Heart left ventricle (tissue), 16 donors: Measurements from ENCODE around the gene DNAJC11. TPM values are rescaled to one million over a fixed set of nuclear protein-coding genes. Genes with fewer than 3 reads are reported as not detected.
"Not testable (repeated sequence)": the region's sequence is repeated elsewhere in the genome, so short reads cannot be mapped to it uniquely, and the experiment has no call there.

Experiments used
- ATAC-seq, 4 donors: fragments of 200-7000 bp; cut with Tn5 transposase; one replicate each; pipeline ENCODE4 v1.9.1; 2020 to 2022; ENCODE audit warnings: moderate library complexity in 4 of 4, mild to moderate bottlenecking in 3 of 4, moderate number of reproducible peaks in 1 of 4
- DNase-seq, 5 donors: peaks; one replicate each; pipeline ENCODE4 v3.0.0-alpha.2; 2020
- H3K27ac ChIP-seq, 12 donors: fragments of 200-600 bp; sonication (generic) in 4 of 12; one replicate each; pipeline versions ENCODE4 v1.5.0 to v1.8.0; 2016 to 2022; ENCODE audit warnings: mild to moderate bottlenecking in 2 of 12
- H3K27me3 ChIP-seq, 9 donors: fragments of 200-600 bp; sonication (generic) in 2 of 9; one replicate each; pipeline versions ENCODE4 v1.5.1 to v1.8.0; 2016 to 2022; ENCODE audit warnings: mild to moderate bottlenecking in 3 of 9
- H3K36me3 ChIP-seq, 9 donors: fragments of 200-600 bp; sonication (generic) in 2 of 9; one replicate each; pipeline versions ENCODE4 v1.5.0 to v1.8.0; 2018 to 2022; ENCODE audit warnings: mild to moderate bottlenecking in 2 of 9
- H3K4me1 ChIP-seq, 12 donors: fragments of 200-600 bp; sonication (generic) in 4 of 12; one replicate each; pipeline versions ENCODE4 v1.5.0 to v1.8.0; 2016 to 2022; ENCODE audit warnings: mild to moderate bottlenecking in 3 of 12
- H3K4me3 ChIP-seq, 12 donors: fragments of 200-600 bp; sonication (generic) in 4 of 12; one replicate each; pipeline versions ENCODE4 v1.5.0 to v1.8.0; 2017 to 2022; ENCODE audit warnings: mild to moderate bottlenecking in 9 of 12, moderate library complexity in 4 of 12
- H3K9me3 ChIP-seq, 12 donors: fragments of 200-600 bp; sonication (generic) in 4 of 12; one replicate each; pipeline versions ENCODE4 v1.5.0 to v1.8.0; 2016 to 2022; ENCODE audit warnings: mild to moderate bottlenecking in 1 of 12
- CTCF ChIP-seq, 12 donors: fragments of 200-600 bp; sonication (generic) in 4 of 12; IDR thresholded peaks; one replicate each; pipeline versions ENCODE4 v1.5.0 to v1.8.0; 2018 to 2022; ENCODE audit warnings: antibody characterized with exemption in 12 of 12, mild to moderate bottlenecking in 5 of 12
- POLR2A ChIP-seq, 2 donors: fragments of 450-650 bp; IDR thresholded peaks; one replicate each; pipeline ENCODE4 v1.6.1; 2017; ENCODE audit warnings: antibody characterized with exemption in 2 of 2, mild to moderate bottlenecking in 2 of 2, moderate library complexity in 2 of 2
- WGBS, 4 donors: extraction: QIAGEN DNeasy Blood & Tissue Kit in 2 of 4; methylation state at CpG; one replicate each; pipeline versions ENCODE4 v1.1.5 to v1.1.7; 2013 to 2018; 5-methylcytosine and 5-hydroxymethylcytosine counted together
- intact Hi-C, 10 donors: fragments of 100-400 bp; cut with DNase I; formaldehyde crosslinking; loops; one replicate each; pipeline versions ENCODE4 v1.11.1 to v1.14.2; 2022
- polyA plus RNA-seq, 2 donors: library from polyadenylated mRNA; stranded (reverse); fragments of 200-250 nt; gene quantifications; one replicate each; pipeline ENCODE4 v1.2.3, GENCODE V29; 2013
- total RNA-seq, 9 donors: library from RNA; depleted of rRNA in 2 of 9; stranded (reverse); fragments of >200 nt in 2 of 9; fragmentation: NEBNext Ultra II Directional in 3 of 9; extraction: Animal tissue kit (Norgen Biotek cat#: 25700) in 3 of 9; gene quantifications; one replicate each; pipeline versions ENCODE4 v1.1.0 to v1.2.4, GENCODE V29; 2016 to 2023
- donor health status: ischemic (EF 13 %, LVEDD 7.1; RV severe dilation, severe dysfunction).
- donor health status: healthy with polysubstance abuse.
- donor health status: DM: no; HTN: yes; CAD: no.
- donor health status: DM: no; HTN: no; CAD: no.
- donor health status: ischemic (EF 25% LVEDD 6.9; RV normal size, moderate dysfunction).
- donor health status: ischemic (EF 25% LVEDD 5.7; RV mildly dilated, moderate dysfunction).
- donor health status: healthy.
- donor health status: DM: yes; HTN: yes; CAD: no.
- donor health status: ischemic (EF 35%, LVEDD 5.7; RV mildly dilated, moderate dysfunction).
- donor health status: nonischemic (EF 11% LVEDD 7.7; RV severe dilation, severe dysfunction).
- donor health status: DM: yes; HTN: yes; CAD: no.
- donor health status: PGD.
- donor health status: ischemic (EF 29% LVEDD 5.4; RV normal size, mild dysfunction).
- donor health status: nonischemic (EF 23%, LVEDD 6.1; RV moderate dilation, normal function).

DNAJC11 gene
- total and polyA plus RNA-seq, 11 donors, result 42.4 to 67.4 (median 51.7) TPM

DNA sequence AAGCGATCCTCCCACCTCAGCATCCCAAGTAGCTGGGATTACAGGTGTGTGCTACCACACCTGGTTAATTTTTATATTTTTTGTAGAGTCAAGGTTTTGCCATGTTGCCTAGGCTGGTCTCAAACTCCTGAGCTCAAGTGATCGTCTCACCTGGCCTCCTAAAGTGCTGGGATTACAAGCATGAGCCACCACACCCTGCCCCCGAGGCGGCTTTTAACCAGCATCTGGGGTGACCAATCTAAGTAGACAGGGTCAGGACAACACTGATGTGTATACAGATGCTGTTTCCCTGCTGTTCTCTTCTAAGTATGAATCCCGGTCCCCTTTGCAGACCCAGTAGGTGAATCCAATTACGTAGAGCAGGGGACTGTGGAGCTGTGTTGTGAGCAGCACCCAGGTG lies 53.1 kb downstream of the DNAJC11 start:
- Histone ChIP-seq H3K27me3 (no peaks in the 10 kb centered on the region), H3K27ac (no peak overlapping the region), H3K9me3 (no peaks in the 10 kb centered on the region), H3K4me3 (no peak overlapping the region), H3K4me1 (no peaks in the 10 kb centered on the region), H3K36me3 (peaks cover 3 to 69% (median 56%) of the 10 kb centered on the region in 9 donors)
- DNase-seq, result no peak
- intact Hi-C loops, result loop anchor here in 7 of 10 donors (5.0 to 10.0 kb wide), 3 partner anchors 91 to 164 kb away; partner anchors contain the start of gene TAS1R1 (in 2 of the 7)
- WGBS, 4 donors, result 93 to 98% (median 94%) methylated on average over 6 of the region's 6 CpGs
- no peak for ATAC-seq
- no peak for TF ChIP-seq POLR2A (IDR thresholded peaks at IDR 0.05)

DNA sequence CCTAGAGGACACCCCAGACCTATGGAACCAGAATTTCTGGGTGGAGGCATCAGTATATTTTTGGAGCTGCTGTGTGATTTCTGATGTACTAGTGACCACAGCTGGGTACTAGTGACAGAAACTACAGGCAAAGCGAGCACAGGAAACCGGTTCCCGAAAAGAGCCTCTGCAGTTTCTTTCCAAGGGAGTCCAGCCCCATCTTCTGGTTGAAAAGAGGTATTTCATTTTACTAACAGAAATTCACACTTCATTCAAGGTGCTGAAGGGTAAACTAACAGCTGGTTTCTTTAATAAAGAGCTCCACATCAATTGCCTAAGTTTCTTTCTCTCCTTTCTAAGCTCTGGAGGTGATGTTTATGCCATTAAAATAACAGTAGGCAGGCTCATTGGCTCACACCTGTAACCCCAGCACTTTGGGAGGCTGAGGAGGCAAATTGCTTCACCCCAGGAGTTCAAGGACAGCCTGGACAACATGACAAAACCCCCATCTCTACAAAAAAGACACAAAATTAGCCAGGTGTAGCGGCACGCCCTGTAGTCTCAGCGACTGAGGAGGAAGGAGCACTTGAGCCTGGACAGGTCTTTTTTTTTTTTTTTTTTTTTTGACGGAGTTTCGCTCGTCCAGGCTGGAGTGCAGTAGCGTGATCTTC lies 55.0 kb downstream of the DNAJC11 start:
- peaks cover 0 to 68% (median 56%) of the 10 kb centered on the region in 9 donors for H3K36me3 ChIP-seq
- DNase-seq (peak in 1 of 5 donors; percentile 32), ATAC-seq (peak in 3 of 4 donors; percentile 37 to 45 (median 45))
- no peak overlapping the region for H3K27ac ChIP-seq
- no peaks in the 10 kb centered on the region for H3K9me3 ChIP-seq
- 52 to 64% (median 58%) methylated on average over 10 of the region's 10 CpGs for WGBS, 4 donors
- TF ChIP-seq POLR2A (IDR thresholded peaks at IDR 0.05), result no peak
- peak; percentile 35 to 72 (median 58) for TF ChIP-seq CTCF (IDR thresholded peaks at IDR 0.05)
- no peaks in the 10 kb centered on the region for H3K4me1 ChIP-seq
- intact Hi-C loops, result loop anchor here in 8 of 10 donors (2.0 to 10.0 kb wide), 5 partner anchors 89 to 162 kb away; partner anchors contain the start of genes TAS1R1 (in 3 of the 8) and NOL9 (in 1 of the 8)
- no peak overlapping the region for H3K4me3 ChIP-seq
- no peaks in the 10 kb centered on the region for H3K27me3 ChIP-seq

DNA sequence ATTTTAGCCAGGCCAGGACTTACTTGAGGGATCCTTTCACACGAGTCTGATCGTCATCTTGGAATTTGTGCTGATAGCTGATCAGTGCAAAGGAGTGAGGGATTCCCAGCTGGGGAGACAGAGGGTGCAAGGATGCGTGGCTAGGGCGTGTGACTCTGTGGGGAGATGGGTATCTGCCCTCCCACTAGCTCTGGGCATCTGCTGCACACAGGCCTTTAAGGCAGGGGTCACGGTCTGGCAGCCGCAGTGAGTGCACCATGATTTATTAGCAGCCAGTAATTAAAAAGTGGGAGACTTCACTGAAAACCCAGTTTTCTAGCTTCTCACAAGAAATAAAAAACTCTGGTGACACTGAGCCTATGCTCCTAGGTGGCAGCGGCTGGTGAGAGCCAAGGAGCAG lies 56.6 kb downstream of the DNAJC11 start:
- peaks cover 0 to 68% (median 58%) of the 10 kb centered on the region in 9 donors for H3K36me3 ChIP-seq
- ATAC-seq (no peak), DNase-seq (no peak)
- no peaks in the 10 kb centered on the region for H3K27me3 ChIP-seq
- no peak overlapping the region for H3K27ac ChIP-seq
- H3K4me1 ChIP-seq, result no peaks in the 10 kb centered on the region
- H3K9me3 ChIP-seq, result no peaks in the 10 kb centered on the region
- no peak overlapping the region for H3K4me3 ChIP-seq
- WGBS, 4 donors, result 88 to 94% (median 91%) methylated on average over 7 of the region's 7 CpGs
- TF ChIP-seq POLR2A (IDR thresholded peaks at IDR 0.05), result no peak
- TF ChIP-seq CTCF (IDR thresholded peaks at IDR 0.05), result no peak
- intact Hi-C loops, result loop anchor here in 7 of 10 donors (5.0 to 10.0 kb wide), 3 partner anchors 88 to 160 kb away; partner anchors contain the start of gene TAS1R1 (in 2 of the 7)

DNA sequence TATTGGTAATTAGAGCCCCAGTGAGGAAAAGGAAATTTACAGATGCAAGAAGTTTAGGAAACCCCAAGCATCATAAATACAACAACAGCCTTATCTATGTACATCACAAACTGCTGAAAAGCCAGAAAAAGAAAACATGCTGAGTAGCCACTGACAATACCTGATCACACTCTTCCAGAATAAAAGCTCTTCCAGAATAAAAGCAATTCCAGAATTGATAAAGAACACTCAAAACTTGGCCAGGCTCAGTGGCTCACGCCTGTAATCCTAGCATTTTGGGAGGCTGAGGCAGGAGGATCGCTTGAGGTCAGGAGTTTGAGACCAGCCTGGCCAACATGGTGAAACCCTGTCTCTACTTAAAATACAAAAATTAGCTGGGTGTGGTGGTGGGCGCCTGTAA lies 60.7 kb downstream of the DNAJC11 start:
- peaks cover 2 to 99% (median 91%) of the 10 kb centered on the region in 9 donors for H3K36me3 ChIP-seq
- H3K27me3 ChIP-seq, H3K27ac ChIP-seq, DNase-seq, ATAC-seq, H3K4me3 ChIP-seq, H3K9me3 ChIP-seq: not testable (repeated sequence)
- WGBS, 4 donors, result 93 to 96% (median 94%) methylated on average over 3 of the region's 3 CpGs
- peaks cover 0 to 12% (median 0%) of the 10 kb centered on the region in 12 donors for H3K4me1 ChIP-seq
- intact Hi-C loops, result loop anchor here in 3 of 10 donors (10.0 kb wide), 1 partner anchor 156 kb away; no protein-coding TSS in a partner anchor

GRCh38 chr1:6638226-6638625 lies 63.4 kb downstream of the DNAJC11 start:
- intact Hi-C loops, result loop anchor here in 2 of 10 donors (5.0 to 10.0 kb wide), 3 partner anchors 71 to 153 kb away; partner anchors contain the start of gene TAS1R1 (in 1 of the 2)
- no peak for TF ChIP-seq POLR2A (IDR thresholded peaks at IDR 0.05)
- TF ChIP-seq CTCF (IDR thresholded peaks at IDR 0.05), result no peak
- WGBS, 4 donors, result 66 to 78% (median 71%) methylated on average over 5 to 18 of the region's 18 CpGs
- Histone ChIP-seq H3K9me3 (no peaks in the 10 kb centered on the region), H3K36me3 (peaks cover 2 to 100% (median 94%) of the 10 kb centered on the region in 9 donors), H3K27me3 (no peaks in the 10 kb centered on the region), H3K27ac (peak overlapping the region in 8 of 12 donors; percentile 20 to 73 (median 48)), H3K4me3 (peak overlapping the region in 2 of 12 donors; percentile 10 to 14), H3K4me1 (peaks cover 0 to 15% (median 0%) of the 10 kb centered on the region in 12 donors)
- DNase-seq (peak; percentile 75 to 89 (median 81)), ATAC-seq (peak; percentile 24 to 70 (median 49))
